K562 (cell line): Measurements from ENCODE around the gene CTSS. TPM values are rescaled to one million over a fixed set of nuclear protein-coding genes. Genes with fewer than 3 reads are reported as not detected.

Experiments used
- ATAC-seq: fragments of 200-7000 bp; cut with Tn5 transposase; 3 replicates; pipeline ENCODE4 v1.9.1; 2020; ENCODE audit warnings: moderate library complexity
- BruUV-seq: library from RNA; stranded (reverse); fragments of 400-500 nt; replicated peaks from 2 replicates; lab custom pipeline; 2021; lab: Mats Ljungman, UMichigan
- CTCF ChIA-PET: fragments of 300-600 bp; formaldehyde crosslinking; extraction: SDS; loops from one replicate; lab custom pipeline; 2021; ENCODE audit warnings: low intra/inter-chr PET ratio; lab: Yijun Ruan, JAX
- POLR2A ChIA-PET: fragments of 300-600, 350-650 bp; sonication (Branson Sonifier 250); formaldehyde crosslinking; extraction: SDS; loops from one replicate; lab custom pipeline; 2021; ENCODE audit warnings: antibody characterized with exemption, inconsistent platforms; lab: Yijun Ruan, JAX
- DNase-seq, 4 experiments: peaks; one replicate each; pipeline versions ENCODE4 v3.0.0 to v3.0.0-alpha.2; 2011 to 2018; ENCODE audit warnings: low spot score in 3 of 4, mixed read lengths in 3 of 4; ENCODE audit errors: extremely low read depth in 1 of 4
- FAIRE-seq: peaks from 2 replicates; lab custom pipeline; 2011; peaks lifted over from hg19 to GRCh38; lab: Jason Lieb, UNC
- H2AFZ ChIP-seq: 2 replicates; pipeline ENCODE4 v1.6.0; 2011; ENCODE audit warnings: low read depth, low read length, control low read depth, inconsistent platforms
- H3K27ac ChIP-seq: fragments of 200-600 bp; 3 replicates; pipeline ENCODE4 v1.8.0; 2011; ENCODE audit warnings: low read depth, mild to moderate bottlenecking, control low read depth, inconsistent platforms, low read length, moderate library complexity, mixed read lengths; ENCODE audit errors: extremely low read depth
- H3K27me3 ChIP-seq, 2 experiments: fragments of 300-600 bp in 1 of 2; 2 replicates in 1 of 2; 3 replicates in 1 of 2; pipeline versions ENCODE4 v1.6.0 to v1.8.0; 2011; ENCODE audit warnings: inconsistent platforms in 2 of 2, low read length in 2 of 2, mild to moderate bottlenecking in 1 of 2, mixed read lengths in 1 of 2, moderate library complexity in 1 of 2; ENCODE audit not compliant: control insufficient read depth in 2 of 2, insufficient read depth in 2 of 2
- H3K36me3 ChIP-seq: fragments of 300-600 bp; 3 replicates; pipeline ENCODE4 v1.8.0; 2011; ENCODE audit warnings: mild to moderate bottlenecking, low read length, inconsistent platforms; ENCODE audit not compliant: control insufficient read depth, insufficient read depth
- H3K4me1 ChIP-seq, 2 experiments: fragments of 200-600 bp in 1 of 2; replicated peaks in 1 of 2; 2 replicates in 1 of 2; 3 replicates in 1 of 2; pipeline versions ENCODE4 v1.5.1 to v1.8.0; 2011; ENCODE audit warnings: inconsistent platforms in 2 of 2, low read length in 2 of 2, mild to moderate bottlenecking in 1 of 2, mixed read lengths in 1 of 2, moderate library complexity in 1 of 2; ENCODE audit not compliant: control insufficient read depth in 2 of 2, insufficient read depth in 2 of 2
- H3K4me2 ChIP-seq: 2 replicates; pipeline ENCODE4 v1.6.1; 2011; ENCODE audit warnings: low read length, control low read depth, inconsistent platforms, mixed read lengths; ENCODE audit not compliant: insufficient read depth
- H3K4me3 ChIP-seq: fragments of 200-600 bp; sonication (generic), shearing (Covaris generic); 2 replicates; pipeline ENCODE4 v1.5.1; 2016; ENCODE audit warnings: control low read depth, inconsistent platforms
- H3K79me2 ChIP-seq: fragments of 200-600 bp; 3 replicates; pipeline ENCODE4 v1.8.0; 2011; ENCODE audit warnings: low read length, inconsistent platforms; ENCODE audit not compliant: control insufficient read depth, insufficient read depth
- H3K9ac ChIP-seq, 2 experiments: 2 replicates each; pipeline versions ENCODE4 v1.6.0 to v1.6.1; 2011; ENCODE audit warnings: low read depth in 2 of 2, low read length in 2 of 2, control low read depth in 1 of 2, inconsistent platforms in 1 of 2, mild to moderate bottlenecking in 1 of 2, mixed read lengths in 1 of 2; ENCODE audit not compliant: insufficient read depth in 1 of 2
- H3K9me1 ChIP-seq: one replicate; pipeline ENCODE4 v1.6.0; 2011; ENCODE audit warnings: inconsistent platforms, mild to moderate bottlenecking, low read length, moderate library complexity; ENCODE audit not compliant: control insufficient read depth, insufficient read depth
- H3K9me3 ChIP-seq: replicated peaks from 2 replicates; pipeline ENCODE4 v1.5.1; 2011; ENCODE audit warnings: low read depth, low read length, inconsistent platforms; ENCODE audit not compliant: control insufficient read depth, insufficient read depth
- H4K20me1 ChIP-seq: replicated peaks from 2 replicates; pipeline ENCODE4 v1.6.1; 2011; ENCODE audit warnings: low read length, inconsistent platforms, mixed read lengths; ENCODE audit not compliant: control insufficient read depth, insufficient read depth
- CBX5 ChIP-seq: IDR thresholded peaks from 2 replicates; pipeline ENCODE4 v1.6.1; 2014; ENCODE audit warnings: low read depth, borderline replicate concordance
- EP300 ChIP-seq: IDR thresholded peaks from 2 replicates; pipeline ENCODE4 v1.6.1; 2012; ENCODE audit warnings: low read length, improper control_type of control experiment
- FOXK1 ChIP-seq: sonication (generic); formaldehyde crosslinking; IDR thresholded peaks from 2 replicates; pipeline ENCODE4 v1.8.0; 2022; ENCODE audit warnings: missing genetic modification reagents, mild to moderate bottlenecking, borderline replicate concordance
- KDM2B ChIP-seq: fragments of 250-450 bp; sonication (Bioruptor Pico); IDR thresholded peaks from 2 replicates; pipeline ENCODE4 v1.8.0; 2021; ENCODE audit warnings: mild to moderate bottlenecking, moderate library complexity
- NCOA1 ChIP-seq: fragments of 450-650 bp; IDR thresholded peaks from 2 replicates; pipeline ENCODE4 v1.6.1; 2016; ENCODE audit warnings: low read depth
- NONO ChIP-seq, 2 experiments: fragments of 200-400 bp in 1 of 2; fragments of 450-650 bp in 1 of 2; formaldehyde crosslinking in 1 of 2; IDR thresholded peaks; 2 replicates each; pipeline ENCODE4 v1.6.1; 2017; ENCODE audit warnings: low read depth in 2 of 2, mild to moderate bottlenecking in 2 of 2, moderate library complexity in 2 of 2, low read length in 1 of 2
- PHF8 ChIP-seq: fragments of 200-600 bp; sonication (generic); IDR thresholded peaks from 2 replicates; pipeline ENCODE4 v1.6.1; 2012; ENCODE audit warnings: mixed run types, mild to moderate bottlenecking, inconsistent platforms, low read length, moderate library complexity, borderline replicate concordance
- PHTF2 ChIP-seq: fragments of 250-450 bp; sonication (Bioruptor Pico); IDR thresholded peaks from 2 replicates; pipeline ENCODE4 v1.5.0; 2021; ENCODE audit warnings: mild to moderate bottlenecking
- SAFB2 ChIP-seq: fragments of 200-400 bp; formaldehyde crosslinking; IDR thresholded peaks from 2 replicates; pipeline ENCODE4 v1.6.1; 2018; ENCODE audit warnings: borderline replicate concordance, low read length, low read depth, moderate library complexity; ENCODE audit not compliant: severe bottlenecking
- SLC30A9 ChIP-seq: fragments of 250-450 bp; sonication (Bioruptor Pico); IDR thresholded peaks from 2 replicates; pipeline ENCODE4 v1.8.0; 2022; ENCODE audit warnings: mild to moderate bottlenecking, moderate library complexity
- SRSF3 ChIP-seq: fragments of 200-400 bp; formaldehyde crosslinking; IDR thresholded peaks from 2 replicates; pipeline ENCODE4 v1.6.1; 2016; ENCODE audit warnings: mild to moderate bottlenecking, low read length, moderate library complexity; ENCODE audit not compliant: insufficient read depth
- ZNF224 ChIP-seq: sonication (generic); formaldehyde crosslinking; IDR thresholded peaks from 2 replicates; pipeline ENCODE4 v1.8.0; 2022; ENCODE audit warnings: mild to moderate bottlenecking, missing genetic modification reagents
- WGBS: fragments of 100-300 bp; shearing (Covaris generic); methylation state at CpG from one replicate; pipeline ENCODE4 v1.1.6; 2016; ENCODE audit warnings: low coverage, mixed read lengths; ENCODE audit not compliant: insufficient coverage; ENCODE audit errors: missing lambda C conversion rate; 5-methylcytosine and 5-hydroxymethylcytosine counted together
- in situ Hi-C: fragments of 300-500 bp; cut with MboI; formaldehyde crosslinking; loops from 4 replicates; pipeline ENCODE4 v1.15.0; 2018; ENCODE audit warnings: inconsistent platforms, mixed read lengths
- intact Hi-C: fragments of 100-400 bp; cut with micrococcal nuclease; formaldehyde crosslinking; loops from 2 replicates; pipeline ENCODE4 v1.14.2; 2022
- polyA plus RNA-seq, 8 experiments: library from polyadenylated mRNA; depleted of rRNA in 4 of 8; stranded (reverse) in 5 of 8; unstranded in 3 of 8; fragments of >200 nt; fragmentation: Nextera tagmentation in 2 of 8; fragmentation: Illumina TruSeq in 1 of 8; extraction: Ambion mirVana in 2 of 8; extraction: Trizol in 1 of 8; gene quantifications; 2 replicates each; pipeline versions ENCODE4 v1.2.1 to v1.2.3, GENCODE V29; 2011 to 2014; ENCODE audit warnings: inconsistent platforms in 1 of 8, missing spikeins in 1 of 8
- total RNA-seq, 7 experiments: library from RNA; depleted of rRNA in 6 of 7; stranded (reverse); fragments of >200 nt in 6 of 7; fragmentation: Illumina TruSeq in 2 of 7; extraction: Trizol in 2 of 7; gene quantifications; 2 replicates each; pipeline versions ENCODE4 v1.2.1 to v1.2.3, GENCODE V29; 2011 to 2021; ENCODE audit warnings: low replicate concordance in 1 of 7
- TF ChIP-seq, protein P1 (sequence below), 2 experiments: IDR thresholded peaks in 1 of 2; conservative IDR thresholded peaks in 1 of 2; 2 replicates each; pipeline ENCODE4 v1.6.1; 2016; ENCODE audit warnings: low read depth in 2 of 2, mild to moderate bottlenecking in 1 of 2, missing compliant biosample characterization in 1 of 2, missing genetic modification characterization in 1 of 2, moderate library complexity in 1 of 2
- TF ChIP-seq, protein P2 (sequence below): fragments of 450-650 bp; conservative IDR thresholded peaks from 2 replicates; pipeline ENCODE4 v1.6.1; 2016; ENCODE audit warnings: missing genetic modification characterization, low read depth, mild to moderate bottlenecking, control low read depth, missing compliant biosample characterization
- TF ChIP-seq, protein P3 (sequence below): fragments of 250-450 bp; sonication (Bioruptor Pico); IDR thresholded peaks from 2 replicates; pipeline ENCODE4 v1.4.0; 2020; ENCODE audit warnings: mild to moderate bottlenecking, moderate library complexity

The CTSS gene
- total and polyA plus RNA-seq, 9 of the 15 experiments (the other 6 are each of a cell fraction or from before 2014, with no cell fraction given) = 8.6 to 24.9 (median 10.3) TPM

DNA sequence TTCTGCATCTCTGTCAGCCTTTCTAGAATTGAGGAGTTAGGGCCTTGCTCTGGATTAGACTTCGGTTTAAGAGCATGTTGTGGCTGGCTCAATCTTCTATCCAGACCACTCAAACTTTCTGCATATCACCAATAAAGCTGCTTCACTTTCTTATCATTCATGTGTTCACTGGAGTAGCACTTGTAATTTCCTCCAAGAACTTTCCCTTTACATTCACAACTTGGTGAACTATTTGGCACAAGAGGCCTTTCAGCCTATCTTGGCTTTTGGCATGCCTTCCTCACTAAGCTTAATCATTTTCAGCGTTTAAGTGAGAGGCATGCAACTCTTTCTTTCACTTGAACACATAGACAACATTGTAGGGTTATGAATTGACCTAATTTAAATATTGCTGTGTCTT is 41.2 kb downstream of the CTSS start:
- no peak for DNase-seq

More for the DNA sequence above, 41.2 kb downstream of the CTSS start:
- no peak overlapping the region for H3K27ac ChIP-seq
- no peak for TF ChIP-seq NCOA1
- TF ChIP-seq PHTF2 (CRISPR knock-in tag) = no peak
- TF ChIP-seq, protein P1, sequence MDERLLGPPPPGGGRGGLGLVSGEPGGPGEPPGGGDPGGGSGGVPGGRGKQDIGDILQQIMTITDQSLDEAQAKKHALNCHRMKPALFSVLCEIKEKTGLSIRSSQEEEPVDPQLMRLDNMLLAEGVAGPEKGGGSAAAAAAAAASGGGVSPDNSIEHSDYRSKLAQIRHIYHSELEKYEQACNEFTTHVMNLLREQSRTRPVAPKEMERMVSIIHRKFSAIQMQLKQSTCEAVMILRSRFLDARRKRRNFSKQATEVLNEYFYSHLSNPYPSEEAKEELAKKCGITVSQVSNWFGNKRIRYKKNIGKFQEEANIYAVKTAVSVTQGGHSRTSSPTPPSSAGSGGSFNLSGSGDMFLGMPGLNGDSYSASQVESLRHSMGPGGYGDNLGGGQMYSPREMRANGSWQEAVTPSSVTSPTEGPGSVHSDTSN (CRISPR knock-in tag; IDR thresholded peaks at IDR 0.05; ENCODE audit: low read depth) = no peak
- TF ChIP-seq, protein P1 (tag; conservative IDR thresholded peaks at IDR 0.05; ENCODE audit: low read depth) = no peak
- TF ChIP-seq EP300 = no peak
- TF ChIP-seq SRSF3 = no peak
- TF ChIP-seq ZNF224 (CRISPR knock-in tag) = no peak
- TF ChIP-seq, protein P2, sequence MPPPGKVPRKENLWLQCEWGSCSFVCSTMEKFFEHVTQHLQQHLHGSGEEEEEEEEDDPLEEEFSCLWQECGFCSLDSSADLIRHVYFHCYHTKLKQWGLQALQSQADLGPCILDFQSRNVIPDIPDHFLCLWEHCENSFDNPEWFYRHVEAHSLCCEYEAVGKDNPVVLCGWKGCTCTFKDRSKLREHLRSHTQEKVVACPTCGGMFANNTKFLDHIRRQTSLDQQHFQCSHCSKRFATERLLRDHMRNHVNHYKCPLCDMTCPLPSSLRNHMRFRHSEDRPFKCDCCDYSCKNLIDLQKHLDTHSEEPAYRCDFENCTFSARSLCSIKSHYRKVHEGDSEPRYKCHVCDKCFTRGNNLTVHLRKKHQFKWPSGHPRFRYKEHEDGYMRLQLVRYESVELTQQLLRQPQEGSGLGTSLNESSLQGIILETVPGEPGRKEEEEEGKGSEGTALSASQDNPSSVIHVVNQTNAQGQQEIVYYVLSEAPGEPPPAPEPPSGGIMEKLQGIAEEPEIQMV = no peak
- TF ChIP-seq KDM2B (CRISPR knock-in tag) = no peak
- TF ChIP-seq, protein P3, sequence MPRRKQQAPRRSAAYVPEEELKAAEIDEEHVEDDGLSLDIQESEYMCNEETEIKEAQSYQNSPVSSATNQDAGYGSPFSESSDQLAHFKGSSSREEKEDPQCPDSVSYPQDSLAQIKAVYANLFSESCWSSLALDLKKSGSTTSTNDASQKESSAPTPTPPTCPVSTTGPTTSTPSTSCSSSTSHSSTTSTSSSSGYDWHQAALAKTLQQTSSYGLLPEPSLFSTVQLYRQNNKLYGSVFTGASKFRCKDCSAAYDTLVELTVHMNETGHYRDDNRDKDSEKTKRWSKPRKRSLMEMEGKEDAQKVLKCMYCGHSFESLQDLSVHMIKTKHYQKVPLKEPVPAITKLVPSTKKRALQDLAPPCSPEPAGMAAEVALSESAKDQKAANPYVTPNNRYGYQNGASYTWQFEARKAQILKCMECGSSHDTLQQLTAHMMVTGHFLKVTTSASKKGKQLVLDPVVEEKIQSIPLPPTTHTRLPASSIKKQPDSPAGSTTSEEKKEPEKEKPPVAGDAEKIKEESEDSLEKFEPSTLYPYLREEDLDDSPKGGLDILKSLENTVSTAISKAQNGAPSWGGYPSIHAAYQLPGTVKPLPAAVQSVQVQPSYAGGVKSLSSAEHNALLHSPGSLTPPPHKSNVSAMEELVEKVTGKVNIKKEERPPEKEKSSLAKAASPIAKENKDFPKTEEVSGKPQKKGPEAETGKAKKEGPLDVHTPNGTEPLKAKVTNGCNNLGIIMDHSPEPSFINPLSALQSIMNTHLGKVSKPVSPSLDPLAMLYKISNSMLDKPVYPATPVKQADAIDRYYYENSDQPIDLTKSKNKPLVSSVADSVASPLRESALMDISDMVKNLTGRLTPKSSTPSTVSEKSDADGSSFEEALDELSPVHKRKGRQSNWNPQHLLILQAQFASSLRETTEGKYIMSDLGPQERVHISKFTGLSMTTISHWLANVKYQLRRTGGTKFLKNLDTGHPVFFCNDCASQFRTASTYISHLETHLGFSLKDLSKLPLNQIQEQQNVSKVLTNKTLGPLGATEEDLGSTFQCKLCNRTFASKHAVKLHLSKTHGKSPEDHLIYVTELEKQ (CRISPR knock-in tag) = no peak
- TF ChIP-seq PHF8 = no peak
- no peak for TF ChIP-seq SAFB2
- no peak for TF ChIP-seq NONO (IDR thresholded peaks at IDR 0.05; ENCODE audit: low read depth in 2 of 2, low read length in 1 of 2)
- TF ChIP-seq SLC30A9 (CRISPR knock-in tag) = no peak
- no peak for TF ChIP-seq CBX5
- TF ChIP-seq FOXK1 (CRISPR knock-in tag) = no peak
- TF ChIP-seq, all 486 proteins: peak for 0
- ChIA-PET POLR2A (interaction anchor here (1.3 kb wide), 1 partner anchor 19 kb away, joined by 5 read pairs; no protein-coding TSS in a partner anchor), CTCF (no interaction called here)
- no peak for ATAC-seq
- no peak overlapping the region for H3K4me3 ChIP-seq
- no peaks in the 10 kb centered on the region for H3K36me3 ChIP-seq
- 5% methylated on average over 2 of the region's 2 CpGs for WGBS
- in situ Hi-C loops = no loop called here
- H3K4me2 ChIP-seq = no peak overlapping the region
- intact Hi-C loops = no loop called here
- no peak for FAIRE-seq
- no peaks in the 10 kb centered on the region for H3K9me1 ChIP-seq
- no peaks in the 10 kb centered on the region for H4K20me1 ChIP-seq
- H3K27me3 ChIP-seq = no peaks in the 10 kb centered on the region
- H3K9ac ChIP-seq = no peak overlapping the region
- no peaks in the 10 kb centered on the region; a peak in 1 of 5 replicates for H3K4me1 ChIP-seq
- peaks cover 3% of the 10 kb centered on the region; the same call in 1 of the 2 replicates for H3K9me3 ChIP-seq
- BruUV-seq = no TSS peak
- no peaks in the 10 kb centered on the region for H3K79me2 ChIP-seq
- peak overlapping the region; percentile 55; the same call in 1 of the 2 replicates for H2AFZ ChIP-seq
